Breast epithelium (tissue), 3 donors: ENCODE data around the gene CAMTA1.

ENCODE experiments used
- POLR2A ChIP-seq: fragments of 450-650 bp; IDR thresholded peaks from one replicate; pipeline ENCODE4 v1.6.1; 2016; ENCODE audit warnings: antibody characterized with exemption, mild to moderate bottlenecking, moderate library complexity
- POLR2AphosphoS5 ChIP-seq, 3 donors: sonication (generic); formaldehyde crosslinking; IDR thresholded peaks; one replicate each; pipeline ENCODE4 v1.6.1; 2017; ENCODE audit warnings: antibody characterized with exemption in 3 of 3
- TF ChIP-seq, protein P1 (sequence below), 3 donors: fragments of 450-650 bp; IDR thresholded peaks; one replicate each; pipeline ENCODE4 v1.5.1; 2016 to 2017; ENCODE audit warnings: antibody characterized with exemption in 3 of 3, mild to moderate bottlenecking in 3 of 3, moderate library complexity in 3 of 3

DNA sequence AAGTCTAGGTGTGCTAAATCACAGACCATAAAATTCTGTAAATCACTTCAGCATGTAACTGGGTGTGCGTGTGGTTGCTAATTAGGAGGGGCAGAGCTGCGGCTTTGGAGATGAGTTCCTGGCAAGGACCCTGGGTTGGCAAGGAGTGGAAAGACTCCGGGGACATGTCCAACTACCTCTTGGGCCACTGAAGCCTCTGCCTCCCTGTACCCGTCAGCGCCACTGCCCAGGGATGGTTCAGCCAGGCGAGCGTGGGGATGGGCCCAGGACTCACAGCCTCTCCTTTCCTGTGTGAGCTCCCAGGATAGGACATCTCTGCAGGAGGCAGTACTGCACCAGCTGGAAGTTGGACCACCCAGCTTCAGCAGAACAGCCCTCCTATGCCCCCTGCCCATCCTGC lies 599.4 kb downstream of the CAMTA1 start:
- TF ChIP-seq, protein P1, sequence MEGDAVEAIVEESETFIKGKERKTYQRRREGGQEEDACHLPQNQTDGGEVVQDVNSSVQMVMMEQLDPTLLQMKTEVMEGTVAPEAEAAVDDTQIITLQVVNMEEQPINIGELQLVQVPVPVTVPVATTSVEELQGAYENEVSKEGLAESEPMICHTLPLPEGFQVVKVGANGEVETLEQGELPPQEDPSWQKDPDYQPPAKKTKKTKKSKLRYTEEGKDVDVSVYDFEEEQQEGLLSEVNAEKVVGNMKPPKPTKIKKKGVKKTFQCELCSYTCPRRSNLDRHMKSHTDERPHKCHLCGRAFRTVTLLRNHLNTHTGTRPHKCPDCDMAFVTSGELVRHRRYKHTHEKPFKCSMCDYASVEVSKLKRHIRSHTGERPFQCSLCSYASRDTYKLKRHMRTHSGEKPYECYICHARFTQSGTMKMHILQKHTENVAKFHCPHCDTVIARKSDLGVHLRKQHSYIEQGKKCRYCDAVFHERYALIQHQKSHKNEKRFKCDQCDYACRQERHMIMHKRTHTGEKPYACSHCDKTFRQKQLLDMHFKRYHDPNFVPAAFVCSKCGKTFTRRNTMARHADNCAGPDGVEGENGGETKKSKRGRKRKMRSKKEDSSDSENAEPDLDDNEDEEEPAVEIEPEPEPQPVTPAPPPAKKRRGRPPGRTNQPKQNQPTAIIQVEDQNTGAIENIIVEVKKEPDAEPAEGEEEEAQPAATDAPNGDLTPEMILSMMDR (IDR thresholded peaks at IDR 0.05): no peak
- TF ChIP-seq POLR2A: no peak
- no peak for TF ChIP-seq POLR2AphosphoS5 (IDR thresholded peaks at IDR 0.05)
